ENCODE data around the gene ADGRA1. TPM values are rescaled to one million over a fixed set of nuclear protein-coding genes. Genes with fewer than 3 reads are reported as not detected.

Gene ADGRA1
- total and polyA plus RNA-seq, 2 experiments from 2014 or later = 0.23 to 0.52 TPM

- DNase-seq (ENCODE audit: low spot score) = no peak
- Mint-ChIP-seq H3K36me3 (ENCODE audit: low read depth) (peaks cover 4% of the 10 kb centered on the region; the same call in 2 of the 3 replicates), H3K27me3 (ENCODE audit: insufficient read depth, low read depth, poor library complexity) (peaks cover 5% of the 10 kb centered on the region), H3K9me3 (peaks cover 9% of the 10 kb centered on the region), H3K4me1 (peaks cover 23% of the 10 kb centered on the region), H3K27ac (no peak overlapping the region), H3K4me3 (no peak overlapping the region)
- Histone ChIP-seq H3F3A (replicated peaks; ENCODE audit: low read depth) (no peaks in the 10 kb centered on the region; the same call in 1 of the 2 replicates), H3K4me2 (no peak overlapping the region), H2AFZ (no peak overlapping the region), H3K27me3 (ENCODE audit: insufficient read depth) (no peaks in the 10 kb centered on the region), H3K9me2 (ENCODE audit: insufficient read depth) (no peaks in the 10 kb centered on the region), H3K4me1 (ENCODE audit: insufficient read depth) (peaks cover 26% of the 10 kb centered on the region; the same call in 1 of the 2 replicates), H3K27ac (ENCODE audit: low read depth) (no peak overlapping the region), H3K79me2 (replicated peaks; ENCODE audit: insufficient read depth) (no peaks in the 10 kb centered on the region), H4K20me1 (replicated peaks; ENCODE audit: insufficient read depth) (no peaks in the 10 kb centered on the region), H3K4me3 (no peak overlapping the region), H3K36me3 (ENCODE audit: insufficient read depth) (0 out of 2 replicates have a peak, but pooled peaks cover 4% of the 10 kb centered on the region)
- TF ChIP-seq NANOG (IDR thresholded peaks at IDR 0.05; ENCODE audit: borderline replicate concordance) = no peak
- no peak for TF ChIP-seq ZNF114 (CRISPR knock-in tag; IDR thresholded peaks at IDR 0.05)
- no peak for TF ChIP-seq CTCF (conservative IDR thresholded peaks at IDR 0.05; ENCODE audit: low read depth in 2 of 2)
- TF ChIP-seq POLR2AphosphoS5 (IDR thresholded peaks at IDR 0.05; ENCODE audit: low read depth) = no peak
- no peak for TF ChIP-seq ZNF331 (CRISPR knock-in tag; IDR thresholded peaks at IDR 0.05; ENCODE audit: low read depth)
- no peak for TF ChIP-seq CREB1 (CRISPR knock-in tag; IDR thresholded peaks at IDR 0.05; ENCODE audit: low read depth)
- TF ChIP-seq ZNF462 (CRISPR knock-in tag; IDR thresholded peaks at IDR 0.05) = no peak
- TF ChIP-seq REST (IDR thresholded peaks at IDR 0.05; ENCODE audit: unreplicated experiment) = no peak
- no peak for TF ChIP-seq EZH2phosphoT487 (IDR thresholded peaks at IDR 0.05; ENCODE audit: unreplicated experiment)
- TF ChIP-seq JUNB (IDR thresholded peaks at IDR 0.05; ENCODE audit: unreplicated experiment) = no peak
- no peak for ATAC-seq
Observed at GRCh38 chr10:133142523-133143199, 54.9 kb downstream of the ADGRA1 start.
